A673 (cell line): Measurements from ENCODE around the gene POLE. TPM values are rescaled to one million over a fixed set of nuclear protein-coding genes. Genes with fewer than 3 reads are reported as not detected.

Experiments used
- BruUV-seq: library from RNA; stranded (reverse); fragments of 400-500 nt; replicated peaks from 2 replicates; lab custom pipeline; 2021; lab: Mats Ljungman, UMichigan
- CTCF ChIA-PET: fragments of 300-600 bp; sonication (Branson Sonifier 250); formaldehyde crosslinking; loops from one replicate; lab custom pipeline; 2022; ENCODE audit warnings: antibody characterized with exemption; lab: Charles Lee
- POLR2A ChIA-PET: fragments of 300-600 bp; sonication (Branson Sonifier 250); formaldehyde crosslinking; loops from one replicate; lab custom pipeline; 2022; ENCODE audit warnings: antibody characterized with exemption; ENCODE audit not compliant: low non-redundant PET; lab: Charles Lee
- DNase-seq: peaks from one replicate; pipeline ENCODE4 v3.0.0-alpha.2; 2015; ENCODE audit warnings: low spot score
- H3K27ac ChIP-seq: fragments of 200-600 bp; sonication (generic); 2 replicates; pipeline ENCODE4 v1.5.1; 2016; ENCODE audit warnings: mixed run types, low read depth, mild to moderate bottlenecking, mixed read lengths, antibody characterized with exemption, low read length; ENCODE audit not compliant: poor library complexity, severe bottlenecking
- H3K27me3 ChIP-seq: fragments of 200-600 bp; sonication (generic); replicated peaks from 2 replicates; pipeline ENCODE4 v1.6.1; 2017; ENCODE audit warnings: mixed run types, low read depth, mild to moderate bottlenecking, mixed read lengths, antibody characterized with exemption, low read length; ENCODE audit not compliant: insufficient read depth, poor library complexity
- H3K36me3 ChIP-seq: fragments of 200-600 bp; sonication (generic); 2 replicates; pipeline ENCODE4 v1.6.1; 2016; ENCODE audit warnings: mixed run types, mild to moderate bottlenecking, mixed read lengths, antibody characterized with exemption, low read length; ENCODE audit not compliant: insufficient read depth, poor library complexity, severe bottlenecking
- H3K4me1 ChIP-seq: fragments of 200-600 bp; sonication (generic); 2 replicates; pipeline ENCODE4 v1.6.1; 2017; ENCODE audit warnings: mixed run types, mild to moderate bottlenecking, mixed read lengths, antibody characterized with exemption, low read length; ENCODE audit not compliant: insufficient read depth, poor library complexity, severe bottlenecking
- H3K4me3 ChIP-seq: fragments of 200-600 bp; sonication (generic); 2 replicates; pipeline ENCODE4 v1.5.1; 2016; ENCODE audit warnings: low read depth, mixed run types, mild to moderate bottlenecking, mixed read lengths, low read length; ENCODE audit not compliant: poor library complexity, severe bottlenecking
- H3K9me3 ChIP-seq: fragments of 200-600 bp; sonication (generic); 2 replicates; pipeline ENCODE4 v1.6.1; 2016; ENCODE audit warnings: mixed run types, low read depth, mild to moderate bottlenecking, mixed read lengths, antibody characterized with exemption, low read length; ENCODE audit not compliant: poor library complexity, severe bottlenecking
- CTCF ChIP-seq: fragments of 300-800, 200-600 bp; sonication (generic); conservative IDR thresholded peaks from 2 replicates; pipeline ENCODE4 v1.5.1; 2017; ENCODE audit warnings: low read depth, mild to moderate bottlenecking, antibody characterized with exemption, low read length, moderate library complexity, mixed read lengths
- EZH2 ChIP-seq: fragments of 200-600 bp; sonication (generic); IDR thresholded peaks from 2 replicates; pipeline ENCODE4 v1.6.1; 2017; ENCODE audit warnings: borderline replicate concordance, low read depth, mild to moderate bottlenecking, mixed read lengths, antibody characterized with exemption, low read length; ENCODE audit not compliant: poor library complexity, severe bottlenecking
- intact Hi-C: fragments of 100-400 bp; cut with micrococcal nuclease; formaldehyde crosslinking; loops from one replicate; pipeline ENCODE4 v1.10.0; 2022; ENCODE audit not compliant: unreplicated experiment
- total RNA-seq: library from RNA; stranded (reverse); gene quantifications from 2 replicates; pipeline ENCODE4 v1.2.3, GENCODE V29; 2021

POLE gene
- total RNA-seq, 1 experiment from 2014 or later, result 239 TPM

- no peak overlapping the region for H3K4me3 ChIP-seq
- no peaks in the 10 kb centered on the region for H3K27me3 ChIP-seq
- no peaks in the 10 kb centered on the region for H3K9me3 ChIP-seq
- no peak overlapping the region for H3K27ac ChIP-seq
- BruUV-seq, result no TSS peak
- POLR2A ChIA-PET, result no interaction called here
- CTCF ChIA-PET, result no interaction called here
- intact Hi-C loops, result no loop called here
- peaks cover 6% of the 10 kb centered on the region for H3K4me1 ChIP-seq
- H3K36me3 ChIP-seq, result peaks cover 12% of the 10 kb centered on the region
- TF ChIP-seq CTCF (no peak), EZH2 (no peak)
- no peak for DNase-seq
Observed at GRCh38 chr12:132690112-132690511, 3.0 kb upstream of the POLE start.

DNA sequence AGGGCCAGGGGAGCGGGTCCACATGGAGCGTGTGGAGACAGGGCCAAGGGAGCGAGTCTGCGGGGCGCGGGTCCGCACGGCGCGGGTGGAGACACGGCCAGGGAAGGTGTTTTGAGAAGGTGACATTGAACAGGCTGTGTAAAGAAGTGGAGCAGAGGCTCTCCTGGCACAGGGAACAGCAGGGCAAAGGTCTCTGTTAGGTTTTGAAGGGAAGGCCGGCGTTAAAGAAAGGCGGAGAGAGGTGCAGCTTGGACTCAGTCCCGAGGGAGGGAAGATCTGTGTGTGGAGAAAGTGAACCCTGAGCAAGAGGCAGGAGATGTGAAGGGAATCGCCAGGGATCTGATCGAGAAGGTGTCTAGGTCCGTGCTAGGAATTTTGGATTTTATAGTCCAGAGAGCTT is 2.1 kb upstream of the POLE start:
- H3K4me3 ChIP-seq, result peak overlapping the region; percentile 38
- H3K4me1 ChIP-seq, result peaks cover 6% of the 10 kb centered on the region
- ChIA-PET CTCF (interaction anchor here (0.7 kb wide), 1 partner anchor 9 kb away, joined by 3 read pairs; no protein-coding TSS in a partner anchor), POLR2A (no interaction called here)
- peaks cover 11% of the 10 kb centered on the region for H3K36me3 ChIP-seq
- TF ChIP-seq EZH2 (no peak), CTCF (no peak)
- H3K27ac ChIP-seq, result no peak overlapping the region
- intact Hi-C loops, result no loop called here
- no TSS peak for BruUV-seq
- no peak for DNase-seq
- no peaks in the 10 kb centered on the region for H3K9me3 ChIP-seq
- H3K27me3 ChIP-seq, result no peaks in the 10 kb centered on the region

DNA sequence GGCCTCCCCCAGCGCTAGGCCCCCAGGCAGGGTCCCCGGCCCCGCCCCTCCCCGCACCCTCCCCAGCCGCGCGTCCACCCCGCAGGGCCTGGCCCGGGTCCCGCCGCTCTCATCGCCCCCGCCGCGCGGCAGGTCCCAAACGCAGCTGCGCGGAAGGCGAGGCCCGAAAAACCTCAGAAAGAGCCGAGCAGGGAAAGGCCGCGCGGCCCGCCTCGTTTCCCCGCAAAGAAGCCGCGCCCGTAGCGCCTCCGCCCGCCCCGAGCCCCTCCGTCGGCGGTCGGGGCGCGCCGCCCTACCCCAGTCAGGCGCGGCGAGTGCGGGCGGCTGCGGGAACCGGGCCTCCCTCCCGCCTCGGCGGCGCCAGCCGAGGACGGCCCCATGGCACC is 324 bp downstream of the POLE start:
- ChIA-PET CTCF (no interaction called here), POLR2A (no interaction called here)
- intact Hi-C loops, result no loop called here
- Histone ChIP-seq H3K36me3 (peaks cover 11% of the 10 kb centered on the region), H3K27me3 (no peaks in the 10 kb centered on the region), H3K9me3 (no peaks in the 10 kb centered on the region), H3K4me3 (peak overlapping the region; percentile 88), H3K4me1 (peaks cover 6% of the 10 kb centered on the region), H3K27ac (peak overlapping the region; percentile 94)
- BruUV-seq, result no TSS peak
- TF ChIP-seq CTCF, result no peak
- no peak for TF ChIP-seq EZH2
- peak; percentile 60 for DNase-seq
